GM21381 (cell line): ENCODE results near the gene TMEM161A.
"Not testable (repeated sequence)": the region's sequence is repeated elsewhere in the genome, so short reads cannot be mapped to it uniquely, and the experiment has no call there.

Source experiments
- ATAC-seq: cut with Tn5 transposase; IDR thresholded peaks from one replicate; pipeline ENCODE4 v1.9.1; 2021; ENCODE audit warnings: mild to moderate bottlenecking, moderate library complexity; ENCODE audit not compliant: unreplicated experiment

TMEM161A gene

GRCh38 chr19:19138109-19138981 is at the start of gene TMEM161A:
Gene TMEM161A (minus strand): TSS chr19:19138478. CDS start chr19:19138428, 50 bp downstream.
- ATAC-seq, result peak; percentile 95

- ATAC-seq, result no peak
These were observed 48.5 kb upstream of the TMEM161A start for GRCh38 chr19:19186742-19187141.

- ATAC-seq, result no peak
These were observed 47.8 kb upstream of the TMEM161A start for GRCh38 chr19:19185853-19186740.

- ATAC-seq, result no peak
These were observed 43.3 kb upstream of the TMEM161A start for GRCh38 chr19:19181488-19181998.

- ATAC-seq, result no peak
These were observed 41.5 kb upstream of the TMEM161A start for GRCh38 chr19:19179548-19180441.

GRCh38 chr19:19176950-19177349 is 38.7 kb upstream of the TMEM161A start:
- ATAC-seq, result no peak

- not testable (repeated sequence) for ATAC-seq
These were observed 35.0 kb upstream of the TMEM161A start for GRCh38 chr19:19173243-19173642.

GRCh38 chr19:19171821-19172532 is 33.7 kb upstream of the TMEM161A start:
- ATAC-seq, result no peak

GRCh38 chr19:19170873-19171672 is 32.8 kb upstream of the TMEM161A start:
- no peak for ATAC-seq

GRCh38 chr19:19170053-19170872 is 32.0 kb upstream of the TMEM161A start, which contains the start of gene MEF2B:
Gene MEF2B (minus strand): TSS chr19:19170263. CDS start chr19:19150735, 19,528 bp downstream.
- peak; percentile 79 for ATAC-seq

GRCh38 chr19:19169236-19170052 is 31.2 kb upstream of the TMEM161A start:
- no peak for ATAC-seq

GRCh38 chr19:19167612-19168011 is 29.3 kb upstream of the TMEM161A start:
- no peak for ATAC-seq

GRCh38 chr19:19165396-19165795 is 27.1 kb upstream of the TMEM161A start:
- ATAC-seq, result no peak

GRCh38 chr19:19162495-19162894 is 24.2 kb upstream of the TMEM161A start:
- no peak for ATAC-seq

- peak; percentile 46 for ATAC-seq
These were observed 22.3 kb upstream of the TMEM161A start for GRCh38 chr19:19160461-19161035.

GRCh38 chr19:19159534-19159933 is 21.3 kb upstream of the TMEM161A start:
- no peak for ATAC-seq

GRCh38 chr19:19157808-19158207 is 19.5 kb upstream of the TMEM161A start:
- no peak for ATAC-seq
